Germinal center (tissue), 1 donor: ENCODE data around the gene FOXN4.

Experiments
- DNase-seq: peaks from one replicate; pipeline ENCODE4 v3.0.0; 2012; ENCODE audit warnings: mixed read lengths, low spot score

FOXN4 gene

DNA sequence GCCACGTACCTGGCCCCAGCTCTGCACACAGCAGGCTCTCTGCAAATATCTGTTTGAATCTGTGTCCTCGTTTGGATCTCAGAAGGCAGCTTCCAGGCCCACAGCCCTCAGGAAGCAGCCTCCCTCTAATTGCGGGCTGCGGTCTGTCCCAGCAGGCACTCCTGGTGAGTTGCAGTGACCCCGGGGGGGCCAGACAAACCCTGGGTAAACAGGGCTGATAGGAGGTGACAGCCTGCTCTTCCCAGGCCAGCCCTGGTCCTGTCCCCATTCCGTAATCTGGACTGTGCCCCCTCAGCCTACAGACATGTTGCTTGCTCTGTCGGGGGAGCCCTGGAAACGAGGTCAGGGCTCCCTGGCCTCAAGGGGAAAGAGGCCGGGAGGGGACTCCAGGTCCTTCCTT is 2.0 kb downstream of the FOXN4 start:
- no peak for DNase-seq

DNA sequence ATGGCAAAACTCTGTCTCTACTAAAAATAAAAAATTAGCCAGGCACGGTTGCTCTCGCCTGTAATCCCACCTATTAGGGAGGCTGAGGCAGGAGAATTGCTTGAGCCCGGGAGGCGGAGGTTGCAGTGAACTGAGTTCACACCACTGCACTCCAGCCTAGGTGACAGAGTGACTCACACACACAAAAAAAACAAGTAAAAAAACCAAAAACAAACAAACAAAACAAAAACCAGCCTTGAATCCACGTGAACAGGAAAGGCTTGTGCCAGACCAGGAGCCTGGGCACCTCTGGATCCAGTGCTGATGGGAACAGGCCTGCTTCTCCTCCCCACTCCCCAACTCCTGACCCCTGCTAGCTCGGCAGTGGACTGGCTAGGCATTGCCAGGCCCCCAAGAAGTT is 3.5 kb downstream of the FOXN4 start:
- DNase-seq, result no peak

DNA sequence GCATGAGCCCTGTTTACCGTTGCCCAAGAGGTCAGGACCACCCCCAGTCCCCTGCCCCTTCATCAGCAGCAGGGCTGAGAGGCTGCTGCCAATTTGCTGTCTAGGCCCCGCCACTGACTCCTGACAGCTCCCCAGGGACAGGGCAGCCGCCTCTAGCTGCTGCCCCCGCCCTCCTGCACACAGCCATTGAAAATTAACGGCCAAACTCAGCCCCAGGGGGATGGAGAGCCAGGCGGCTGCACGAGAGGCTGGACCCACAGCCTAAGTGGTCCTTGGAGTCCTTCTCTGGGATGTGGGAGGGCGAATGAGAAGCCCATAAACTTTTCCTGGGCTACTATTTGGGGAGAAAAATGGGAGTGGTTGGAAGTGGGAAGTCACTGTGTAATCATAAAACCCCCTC is 4.6 kb downstream of the FOXN4 start:
- no peak for DNase-seq

DNA sequence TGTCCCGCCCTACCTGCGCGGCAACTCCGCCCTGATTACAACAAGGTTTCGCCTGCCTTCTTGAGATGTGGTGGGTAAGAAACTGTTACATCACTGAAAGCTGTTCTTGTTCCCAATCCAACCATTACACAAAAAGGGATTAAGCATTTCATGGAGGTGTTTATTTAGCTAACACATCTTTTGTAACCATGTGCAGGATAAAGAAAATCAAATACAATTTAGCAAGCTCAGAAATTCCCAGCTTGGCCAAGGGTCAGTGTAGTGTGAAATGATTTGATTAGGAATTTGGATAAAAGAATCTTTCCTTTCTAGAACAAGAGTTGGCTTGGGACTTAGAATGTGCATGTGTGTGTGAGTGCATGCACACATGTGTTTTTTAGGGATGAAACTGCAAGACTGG is 6.3 kb downstream of the FOXN4 start:
- DNase-seq, result no peak

DNA sequence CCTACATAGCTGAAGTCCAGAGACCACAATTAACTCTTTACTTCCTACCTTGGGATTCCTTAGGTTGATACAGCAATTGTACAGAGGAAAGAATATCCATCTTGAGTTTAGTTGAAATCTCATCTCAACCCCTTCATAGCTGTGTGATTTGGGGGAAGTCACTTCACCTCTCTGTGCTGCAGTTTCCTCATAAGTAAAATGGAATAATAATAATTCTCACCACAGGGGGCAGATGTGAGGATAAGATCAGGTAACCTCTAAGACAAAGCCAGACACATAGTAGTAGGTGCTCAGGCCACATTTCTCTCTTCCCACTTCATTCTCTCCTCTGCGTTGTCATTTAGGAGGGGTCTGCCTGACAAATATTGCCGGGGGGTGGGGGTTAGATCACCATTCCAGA is 6.7 kb downstream of the FOXN4 start:
- DNase-seq, result peak; percentile 30

DNA sequence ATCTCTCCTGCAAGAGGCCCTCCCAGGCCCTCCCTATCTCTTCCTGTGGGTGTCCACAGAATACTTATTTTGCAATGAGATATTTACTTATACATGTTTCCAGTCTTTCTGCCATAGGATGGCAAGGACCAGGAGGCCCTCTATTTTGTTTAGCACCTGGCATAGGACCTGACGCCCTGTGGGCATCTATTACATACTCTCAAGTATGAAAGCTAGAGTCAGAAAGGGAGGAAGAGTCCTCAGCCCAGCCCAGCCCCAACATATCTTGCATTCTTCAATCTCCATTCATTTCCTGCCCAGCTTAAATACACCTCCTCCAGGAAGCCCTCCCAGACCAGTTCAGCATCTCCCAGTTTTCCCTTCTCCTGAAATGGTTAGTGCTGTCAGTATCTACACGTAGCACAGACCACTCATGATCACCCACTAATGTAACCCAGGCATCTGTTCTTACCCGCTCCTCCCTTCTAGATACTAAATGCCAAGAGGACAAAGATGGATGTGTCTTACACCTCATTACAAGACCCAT is 7.4 kb downstream of the FOXN4 start:
- no peak for DNase-seq

DNA sequence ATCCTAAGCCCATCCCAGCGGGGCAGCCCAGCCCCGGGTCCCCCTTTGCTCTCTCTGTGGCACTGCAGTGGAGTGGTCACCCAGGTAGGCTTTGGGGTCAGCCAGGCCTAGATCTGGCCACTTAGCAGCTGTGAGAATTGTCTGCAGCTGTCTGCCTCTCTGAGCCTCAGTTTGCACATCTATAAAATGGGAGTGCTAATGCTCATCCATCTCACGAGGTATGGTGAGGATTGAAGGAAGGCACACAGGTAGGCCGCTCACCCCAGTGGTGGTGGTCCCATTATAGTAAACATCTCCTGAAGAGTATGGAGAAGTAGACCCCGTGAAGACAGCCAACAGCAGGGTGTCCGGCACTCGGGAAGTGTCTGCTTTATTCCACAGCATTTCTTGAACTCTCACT is 9.2 kb downstream of the FOXN4 start:
- no peak for DNase-seq

DNA sequence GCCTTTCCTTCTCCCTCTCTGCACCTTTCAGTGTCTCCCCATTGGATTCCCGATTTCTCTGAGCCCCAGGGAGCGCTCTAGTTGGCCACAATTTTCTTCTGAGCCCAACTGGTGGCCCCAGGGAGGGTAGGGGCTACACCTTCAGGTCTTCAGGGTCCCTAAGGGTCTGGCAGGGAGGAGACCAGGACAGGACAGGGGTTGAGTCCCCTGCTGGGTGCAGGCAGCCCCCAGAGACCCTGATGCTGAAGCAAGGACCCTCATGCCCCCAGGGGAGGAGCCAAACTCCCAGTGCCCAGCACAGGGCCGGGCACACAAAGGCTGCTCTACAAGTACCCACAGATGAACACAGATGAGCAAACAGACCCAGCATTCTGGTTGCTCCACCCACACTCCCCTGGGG is 12.7 kb downstream of the FOXN4 start:
- DNase-seq, result no peak

DNA sequence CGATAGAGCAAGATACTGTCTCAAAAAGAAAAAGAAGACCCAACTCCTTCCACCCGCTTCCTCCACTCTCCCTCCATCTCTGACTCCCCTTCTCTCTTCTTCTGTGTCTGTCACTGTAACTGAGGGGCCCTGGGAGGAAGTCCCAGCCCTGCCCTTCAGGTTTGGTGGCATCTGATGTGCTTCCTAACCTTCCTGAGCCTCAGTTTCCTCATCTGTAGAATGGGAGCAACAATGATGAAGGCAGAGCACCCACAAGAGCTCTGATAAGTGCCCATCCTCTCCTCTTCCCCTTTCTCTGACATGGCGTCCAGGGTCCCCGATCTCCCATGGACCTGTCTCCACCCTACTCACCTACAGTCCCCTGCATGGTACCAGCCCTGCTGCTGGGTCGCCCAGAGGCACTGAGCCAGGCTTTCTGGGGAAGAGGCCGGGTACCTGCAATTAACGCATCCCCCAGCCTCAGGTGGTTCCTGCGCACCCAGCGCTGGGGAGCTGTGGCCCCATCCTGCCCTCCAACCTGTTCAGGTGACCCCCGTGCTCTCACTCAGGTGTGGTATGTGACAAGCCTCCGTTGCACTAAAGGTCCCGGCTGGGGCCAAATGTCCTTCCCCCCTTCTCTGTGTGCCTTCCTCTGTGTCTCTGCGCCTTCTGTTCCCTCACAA is 13.2 kb downstream of the FOXN4 start:
- no peak for DNase-seq

DNA sequence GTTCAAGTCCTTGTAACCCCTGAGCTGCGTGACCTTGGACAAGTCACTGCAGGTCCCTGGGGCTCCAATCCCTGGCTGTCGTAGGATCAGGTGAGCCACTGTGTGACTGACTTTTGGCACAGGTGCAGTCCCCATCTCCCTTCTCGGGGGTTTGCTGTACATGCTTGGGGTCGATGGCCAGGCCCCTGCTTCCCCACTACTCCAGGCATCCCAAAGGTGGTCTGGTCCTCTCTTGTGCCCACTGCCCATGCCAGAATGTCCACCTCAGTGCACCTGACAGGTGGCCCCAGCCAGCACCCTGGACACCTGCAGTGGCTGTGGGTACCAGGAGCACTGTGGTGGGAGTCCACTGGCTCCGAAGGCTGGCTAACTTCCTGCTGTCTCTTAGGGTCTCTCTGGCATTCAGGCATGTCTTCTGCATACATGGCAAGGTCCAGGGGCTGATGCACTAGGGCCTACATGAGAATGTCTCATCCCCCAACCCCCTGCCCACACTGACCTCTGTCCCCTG is 14.7 kb downstream of the FOXN4 start:
- no peak for DNase-seq

DNA sequence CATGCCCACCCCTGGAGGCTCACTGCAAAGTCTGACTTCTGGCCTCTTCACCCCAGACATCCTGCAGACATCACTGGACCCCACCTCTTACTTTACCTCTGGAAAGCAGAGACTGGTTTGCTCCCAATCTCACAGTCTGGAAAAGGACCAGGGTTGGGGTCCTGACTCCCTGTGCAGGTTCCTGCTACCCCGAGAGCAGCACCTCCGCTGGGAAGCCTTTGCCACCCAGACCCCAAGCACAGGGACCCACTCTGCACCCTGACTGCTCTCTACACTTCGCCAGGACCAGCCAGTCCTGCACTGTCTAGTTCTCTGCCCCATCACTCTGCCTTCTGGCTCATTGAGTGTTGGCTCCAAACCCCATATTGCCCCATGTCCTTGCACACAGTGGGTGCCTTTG is 16.0 kb downstream of the FOXN4 start:
- no peak for DNase-seq

DNA sequence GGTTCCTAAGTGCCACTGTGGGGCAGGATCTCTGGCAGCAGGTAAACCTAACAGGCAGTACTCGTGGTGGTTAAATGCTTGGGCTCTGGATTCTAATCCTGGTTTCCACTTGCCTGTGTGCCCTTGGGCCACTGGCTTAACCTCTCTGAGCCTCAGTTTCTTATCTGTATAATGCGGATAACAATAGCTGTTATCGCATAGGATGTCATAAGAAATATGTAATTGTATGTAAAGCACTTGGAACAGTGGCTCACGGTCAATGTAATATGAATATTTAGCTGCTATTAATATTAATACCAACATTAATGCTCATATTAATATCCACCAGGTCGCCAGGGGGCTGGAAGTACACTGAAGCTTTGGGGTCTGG is 16.8 kb downstream of the FOXN4 start:
- no peak for DNase-seq

DNA sequence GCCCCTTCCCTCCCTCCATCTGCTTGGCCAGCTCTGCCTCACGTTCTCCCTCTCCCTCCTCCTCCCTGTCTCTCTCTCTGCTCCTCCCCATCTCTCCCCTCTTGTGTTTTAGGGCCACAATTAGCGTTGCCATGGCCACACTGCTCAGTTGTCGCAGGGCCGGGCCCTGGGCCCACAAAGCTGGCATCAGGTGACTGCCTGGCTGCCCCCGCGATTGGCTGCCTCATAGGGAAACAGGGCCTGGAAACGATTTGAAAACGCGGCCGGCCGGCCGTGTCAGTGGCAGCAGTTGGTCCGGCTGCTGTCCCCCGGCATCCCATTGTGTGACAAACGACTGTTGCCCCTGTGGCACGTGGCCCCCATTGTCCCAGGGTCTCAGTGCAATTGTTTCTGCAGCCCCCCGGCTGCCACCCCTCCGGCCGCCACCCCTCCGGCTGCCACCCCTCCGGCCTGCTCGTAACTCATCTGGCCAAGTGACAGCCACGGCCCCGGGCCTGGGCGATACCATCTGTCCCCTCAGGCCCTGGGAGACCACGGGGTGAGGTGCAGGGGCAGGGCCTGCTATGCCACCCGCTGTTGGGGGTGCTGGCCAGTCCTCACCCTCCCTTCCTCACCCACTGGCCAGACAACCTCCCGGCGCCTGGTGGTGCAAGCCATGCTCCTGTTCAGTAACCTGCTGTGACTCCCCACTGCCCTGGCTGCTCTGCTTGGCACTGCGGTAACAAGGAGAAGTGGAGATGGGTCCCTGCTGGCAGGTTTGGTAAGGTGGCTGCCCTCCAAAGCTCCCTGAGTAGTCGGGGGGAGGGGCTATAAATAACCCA is 17.4 kb downstream of the FOXN4 start:
- no peak for DNase-seq

DNA sequence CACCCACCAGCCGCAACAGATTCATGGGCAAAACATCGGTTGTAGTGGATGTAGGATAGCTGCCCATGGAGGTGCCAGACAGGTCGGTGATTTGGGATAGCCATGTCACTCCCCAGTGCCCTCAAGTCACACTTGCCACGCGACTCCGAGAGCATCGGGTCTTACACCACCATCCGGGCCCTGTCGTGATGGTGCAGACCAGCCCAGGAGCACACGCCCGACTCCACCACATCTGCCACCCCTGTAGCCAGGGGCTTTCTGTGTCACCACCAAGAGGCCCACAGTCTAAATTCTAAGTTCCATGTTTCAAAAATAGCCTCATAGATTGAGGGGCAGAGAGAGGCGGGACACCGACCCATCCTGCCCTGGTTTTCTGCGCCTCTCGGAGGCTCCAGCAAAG is 18.0 kb downstream of the FOXN4 start:
- no peak for DNase-seq

DNA sequence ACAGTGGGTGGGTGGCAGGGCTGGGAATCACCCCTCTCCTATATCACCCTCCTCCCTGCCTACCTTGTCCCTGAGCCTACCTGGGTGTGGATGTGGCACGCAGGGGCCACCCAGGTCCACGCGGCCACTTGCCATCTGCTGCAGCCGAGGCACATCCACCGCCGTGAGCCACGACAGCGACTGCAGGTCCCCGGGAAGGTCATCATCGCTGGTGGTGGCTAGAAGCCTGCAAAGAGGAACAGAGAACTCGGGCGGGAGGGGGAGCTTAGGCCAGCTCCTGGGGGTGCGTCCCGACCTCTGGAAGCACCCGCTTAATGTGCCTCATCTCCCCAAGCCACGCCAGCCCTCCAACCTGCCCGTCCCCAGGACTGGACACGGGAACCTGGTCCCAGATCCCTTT is 19.0 kb downstream of the FOXN4 start:
- no peak for DNase-seq

DNA sequence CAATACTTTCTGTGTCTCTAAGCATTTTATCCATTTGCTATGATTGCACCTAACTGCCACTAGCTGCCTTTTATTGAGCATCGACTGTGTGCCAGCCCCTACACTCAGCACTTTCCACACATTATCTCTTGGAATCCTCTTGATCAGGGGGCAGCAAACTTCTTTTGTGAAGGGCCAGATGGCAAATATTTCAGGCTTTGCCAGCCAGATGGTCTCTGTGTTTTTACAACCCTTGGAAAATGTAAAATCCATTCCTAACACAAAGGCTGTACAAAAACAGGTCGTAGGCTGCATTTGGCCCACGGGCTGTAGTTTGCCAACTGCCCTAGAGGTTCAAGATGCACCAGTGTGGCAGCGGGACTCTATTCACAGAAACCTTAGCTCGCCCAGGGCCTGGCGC is 19.5 kb downstream of the FOXN4 start:
- DNase-seq, result no peak

DNA sequence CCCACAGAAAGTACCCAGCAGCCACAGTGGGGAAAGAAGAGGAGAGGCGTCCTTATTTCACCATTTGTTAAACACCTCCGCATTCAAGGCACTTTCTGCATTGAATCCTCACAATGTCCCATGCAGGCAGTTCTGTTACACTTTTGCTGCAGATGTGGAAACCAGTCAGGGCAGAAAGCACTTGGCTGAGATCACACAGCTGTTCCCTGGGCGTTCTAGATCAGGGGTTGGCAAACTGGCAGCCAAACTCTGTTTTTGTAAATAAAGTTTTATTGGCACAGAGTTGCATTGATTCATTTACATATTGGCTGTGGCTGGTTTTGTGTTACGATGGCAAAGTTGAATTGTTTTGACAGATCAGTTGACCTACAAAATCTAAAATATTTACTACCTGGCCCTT is 20.1 kb downstream of the FOXN4 start:
- DNase-seq, result no peak

DNA sequence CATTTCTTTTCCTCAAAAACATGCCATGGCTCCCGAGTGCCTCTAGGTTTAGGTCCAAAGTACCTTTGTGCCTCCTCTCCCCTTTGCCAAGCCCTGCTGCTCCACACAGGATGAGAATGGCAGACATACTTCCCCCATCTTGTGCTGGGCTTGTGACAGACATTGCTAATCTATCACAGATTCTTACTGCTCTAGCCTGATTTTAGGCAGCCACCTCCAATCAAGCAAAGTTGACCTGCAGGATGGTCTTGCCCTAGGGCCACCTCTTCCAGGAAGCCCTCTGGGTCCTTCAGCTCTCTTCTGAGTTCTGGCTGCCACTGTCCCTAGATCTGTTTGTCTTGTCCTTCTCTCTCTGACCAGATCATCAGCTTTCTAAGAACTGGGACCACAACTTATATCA is 20.5 kb downstream of the FOXN4 start:
- no peak for DNase-seq

DNA sequence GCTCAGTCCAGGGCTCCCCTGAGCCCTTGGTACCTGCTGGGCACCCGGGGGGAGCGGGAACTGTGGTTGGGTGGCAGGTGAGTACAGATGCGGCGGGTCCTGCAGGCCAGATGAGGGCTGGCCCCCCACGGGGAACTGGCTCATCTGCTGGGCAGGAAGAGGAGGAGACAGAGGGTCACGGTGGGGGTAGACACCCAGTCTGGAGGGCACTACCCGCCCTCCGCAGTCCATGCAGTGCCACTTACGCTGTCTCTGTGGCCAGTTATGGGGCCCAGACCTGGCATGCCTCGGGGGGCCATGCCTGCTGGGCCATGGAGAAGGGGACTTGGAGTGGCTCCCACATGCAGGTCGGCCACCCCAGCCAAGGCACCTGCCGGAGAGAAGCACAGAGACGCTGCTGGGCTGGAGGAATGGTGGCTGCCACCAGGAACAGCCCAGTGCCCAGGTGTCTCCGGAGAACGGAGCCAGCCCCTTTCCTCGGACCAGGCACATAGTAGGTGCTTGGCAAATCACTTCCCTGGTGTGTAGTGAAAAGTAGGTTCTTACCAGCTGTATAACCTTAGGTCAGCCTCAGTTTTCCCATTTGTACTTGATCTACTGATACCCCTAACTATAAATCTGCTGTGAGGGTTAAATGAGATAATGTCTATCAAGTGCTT is 21.1 kb downstream of the FOXN4 start:
- no peak for DNase-seq

DNA sequence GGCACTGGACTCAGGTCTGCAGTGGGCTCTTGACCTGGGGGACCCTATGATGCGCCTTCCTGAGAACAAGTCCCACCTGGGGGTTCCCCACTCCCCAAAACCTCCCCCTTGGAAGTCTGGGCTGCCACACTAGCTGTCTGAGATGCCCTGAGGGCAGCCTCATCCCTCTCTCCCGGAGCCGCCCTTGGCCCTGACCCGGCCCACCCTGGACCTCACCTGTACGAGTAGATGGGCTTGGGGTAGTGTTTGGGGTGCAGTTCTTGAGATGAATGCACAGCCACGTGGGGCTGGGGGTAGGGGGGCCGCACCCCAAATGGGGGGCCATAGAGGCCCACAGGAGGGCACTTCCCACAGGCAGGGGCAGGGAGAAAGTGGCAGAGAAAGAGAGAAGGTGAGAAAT is 21.9 kb downstream of the FOXN4 start:
- no peak for DNase-seq

DNA sequence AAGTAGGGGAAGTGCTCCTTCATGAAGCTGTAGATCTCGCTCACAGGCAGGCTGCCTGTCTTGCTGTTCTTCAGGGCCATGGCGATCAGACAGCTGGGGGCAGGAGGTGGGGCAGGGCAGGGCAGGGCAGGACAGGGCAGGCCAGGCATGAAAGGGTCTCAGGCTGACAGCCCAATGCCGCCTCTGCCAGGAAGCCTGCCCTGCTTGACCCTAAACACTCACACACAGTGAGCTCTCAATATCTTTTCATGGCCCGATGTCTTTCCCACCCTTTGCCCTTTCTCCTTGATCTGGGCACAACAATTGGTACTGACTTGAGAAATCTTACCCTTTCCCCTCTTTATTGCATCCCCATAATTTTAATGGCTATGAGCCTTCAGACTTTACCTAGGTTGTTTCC is 22.4 kb downstream of the FOXN4 start:
- no peak for DNase-seq

DNA sequence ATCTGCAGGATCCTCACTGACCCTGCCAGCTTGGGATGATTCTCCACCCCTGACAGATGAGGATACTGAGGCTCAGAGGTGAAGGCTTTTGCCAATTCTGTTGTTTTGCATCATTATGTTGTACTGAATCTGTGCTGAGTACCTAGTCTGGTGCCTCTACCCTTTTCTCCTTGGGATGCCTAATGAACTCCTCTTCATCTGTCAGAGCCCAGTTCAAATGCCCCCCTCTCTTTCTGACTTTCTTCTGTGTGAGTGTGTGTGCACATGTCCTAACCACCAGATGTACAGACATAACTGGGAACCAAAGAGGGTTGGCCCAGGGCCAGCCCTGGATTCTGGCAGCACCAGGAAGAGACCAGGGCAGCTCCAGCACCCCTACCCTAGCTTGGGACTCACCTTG is 22.8 kb downstream of the FOXN4 start:
- no peak for DNase-seq

DNA sequence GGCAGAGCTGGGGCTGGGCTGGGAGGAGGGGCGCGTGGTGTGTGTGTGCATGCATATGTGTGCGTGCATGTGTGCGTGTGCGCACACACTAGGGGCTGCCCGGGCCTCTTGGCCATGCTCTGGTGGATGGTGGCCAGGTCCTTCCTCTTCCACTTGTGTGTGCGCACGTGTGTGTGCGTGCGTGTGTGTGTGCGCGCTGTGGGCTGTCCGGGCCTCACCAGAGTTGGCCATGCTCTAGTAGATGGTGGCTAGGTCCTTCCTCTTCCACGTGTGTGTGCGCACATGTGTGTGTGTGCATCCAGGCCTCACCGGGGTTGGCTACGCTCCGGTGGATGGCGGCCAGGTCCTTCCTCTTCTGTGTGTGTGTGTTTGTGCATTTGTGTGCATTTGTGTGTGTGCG is 24.7 kb downstream of the FOXN4 start:
- DNase-seq, result no peak
